IMR-90 (cell line): ENCODE results near the gene ABHD18. TPM values are rescaled to one million over a fixed set of nuclear protein-coding genes. Genes with fewer than 3 reads are reported as not detected.

Experiments
- ATAC-seq: fragments of 200-7000 bp; cut with Tn5 transposase; 2 replicates; pipeline ENCODE4 v1.9.1; 2020; ENCODE audit warnings: low read depth, mild to moderate bottlenecking, moderate library complexity
- BruUV-seq: library from RNA; stranded (reverse); fragments of 400-500 nt; replicated peaks from 2 replicates; lab custom pipeline; 2021; lab: Mats Ljungman, UMichigan
- CTCF ChIA-PET: fragments of 300-600 bp; formaldehyde crosslinking; extraction: SDS; loops from one replicate; lab custom pipeline; 2021; ENCODE audit warnings: antibody characterized with exemption; lab: Yijun Ruan, JAX
- POLR2A ChIA-PET: fragments of 300-600 bp; sonication (Branson Sonifier 250); formaldehyde crosslinking; loops from one replicate; lab custom pipeline; 2022; ENCODE audit warnings: antibody characterized with exemption; ENCODE audit not compliant: unreplicated experiment; lab: Charles Lee
- DNase-seq: peaks from one replicate; pipeline ENCODE4 v3.0.0; 2013
- H2AFZ ChIP-seq: replicated peaks from 2 replicates; pipeline ENCODE3; 2013; ENCODE audit warnings: low read length, mild to moderate bottlenecking; ENCODE audit not compliant: poor library complexity
- H2AK5ac ChIP-seq: 2 replicates; pipeline ENCODE4 v1.6.1; 2013; ENCODE audit warnings: low read depth, low read length, inconsistent platforms
- H2AK9ac ChIP-seq: replicated peaks from 2 replicates; pipeline ENCODE3; 2013; ENCODE audit warnings: mild to moderate bottlenecking, low read depth, low read length, moderate library complexity; ENCODE audit not compliant: poor library complexity
- H2BK120ac ChIP-seq: 2 replicates; pipeline ENCODE4 v1.6.1; 2013; ENCODE audit warnings: low read depth, low read length, inconsistent platforms
- H2BK15ac ChIP-seq: 3 replicates; pipeline ENCODE4 v1.6.1; 2013; ENCODE audit warnings: low read depth, low read length, inconsistent platforms
- H2BK20ac ChIP-seq: 2 replicates; pipeline ENCODE4 v1.6.1; 2013; ENCODE audit warnings: low read depth, mild to moderate bottlenecking, inconsistent platforms, low read length, moderate library complexity
- H2BK5ac ChIP-seq: 2 replicates; pipeline ENCODE4 v1.6.1; 2013; ENCODE audit warnings: mild to moderate bottlenecking, low read depth, low read length, inconsistent platforms; ENCODE audit not compliant: poor library complexity, severe bottlenecking
- H3K14ac ChIP-seq: replicated peaks from 2 replicates; pipeline ENCODE4 v1.6.1; 2013; ENCODE audit warnings: low read depth, low read length, inconsistent platforms
- H3K18ac ChIP-seq: 2 replicates; pipeline ENCODE4 v1.6.1; 2013; ENCODE audit warnings: low read depth, low read length, control low read depth
- H3K23ac ChIP-seq: 2 replicates; pipeline ENCODE4 v1.6.1; 2013; ENCODE audit warnings: low read depth, low read length, inconsistent platforms
- H3K27ac ChIP-seq: 2 replicates; pipeline ENCODE4 v1.5.1; 2013; ENCODE audit warnings: mild to moderate bottlenecking, control low read depth, low read length; ENCODE audit not compliant: insufficient read depth
- H3K27me3 ChIP-seq: 2 replicates; pipeline ENCODE4 v1.6.1; 2013; ENCODE audit warnings: low read length; ENCODE audit not compliant: control insufficient read depth, insufficient read depth
- H3K36me3 ChIP-seq: 2 replicates; pipeline ENCODE4 v1.6.1; 2013; ENCODE audit warnings: low read length, mixed read lengths; ENCODE audit not compliant: control insufficient read depth, insufficient read depth
- H3K4ac ChIP-seq: 2 replicates; pipeline ENCODE4 v1.6.1; 2013; ENCODE audit warnings: low read depth, low read length, inconsistent platforms
- H3K4me1 ChIP-seq: 2 replicates; pipeline ENCODE4 v1.6.1; 2013; ENCODE audit warnings: low read length, mixed read lengths; ENCODE audit not compliant: control insufficient read depth, insufficient read depth
- H3K4me2 ChIP-seq: 2 replicates; pipeline ENCODE4 v1.6.1; 2013; ENCODE audit warnings: low read depth, mild to moderate bottlenecking, control low read depth, low read length, moderate library complexity
- H3K4me3 ChIP-seq: 2 replicates; pipeline ENCODE4 v1.5.1; 2013; ENCODE audit warnings: low read depth, mild to moderate bottlenecking, control low read depth, low read length, moderate library complexity; ENCODE audit not compliant: insufficient read depth
- H3K56ac ChIP-seq: 2 replicates; pipeline ENCODE4 v1.6.1; 2013; ENCODE audit warnings: low read length, inconsistent platforms; ENCODE audit not compliant: insufficient read depth; ENCODE audit errors: extremely low read depth
- H3K79me1 ChIP-seq, 2 experiments: 2 replicates each; pipeline ENCODE4 v1.6.1; 2013; ENCODE audit warnings: low read length in 2 of 2, inconsistent platforms in 1 of 2, low read depth in 1 of 2
- H3K9ac ChIP-seq: 2 replicates; pipeline ENCODE4 v1.6.1; 2013; ENCODE audit warnings: low read depth, low read length, control low read depth
- H3K9me1 ChIP-seq: 2 replicates; pipeline ENCODE4 v1.6.1; 2013; ENCODE audit warnings: low read length, inconsistent platforms; ENCODE audit not compliant: insufficient read depth
- H3K9me3 ChIP-seq: 2 replicates; pipeline ENCODE4 v1.6.1; 2013; ENCODE audit warnings: low read length; ENCODE audit not compliant: control insufficient read depth, insufficient read depth
- H4K20me1 ChIP-seq: 2 replicates; pipeline ENCODE4 v1.6.1; 2013; ENCODE audit warnings: low read length, inconsistent platforms; ENCODE audit not compliant: insufficient read depth
- H4K5ac ChIP-seq: 2 replicates; pipeline ENCODE4 v1.6.1; 2013; ENCODE audit warnings: mild to moderate bottlenecking, low read depth, low read length, control low read depth
- H4K8ac ChIP-seq, 2 experiments: 2 replicates each; pipeline ENCODE4 v1.6.1; 2013; ENCODE audit warnings: low read depth in 2 of 2, low read length in 2 of 2, control low read depth in 1 of 2, inconsistent platforms in 1 of 2
- H4K91ac ChIP-seq: 2 replicates; pipeline ENCODE4 v1.6.1; 2013; ENCODE audit warnings: low read depth, low read length, inconsistent platforms; ENCODE audit not compliant: insufficient read depth
- BHLHE40 ChIP-seq: fragments of 150-350 bp; IDR thresholded peaks from 2 replicates; pipeline ENCODE4 v1.6.1; 2016; ENCODE audit warnings: mild to moderate bottlenecking, low read depth, low read length
- FOS ChIP-seq: fragments of 150-350 bp; IDR thresholded peaks from 2 replicates; pipeline ENCODE4 v1.6.1; 2016; ENCODE audit warnings: low read depth, low read length
- MAZ ChIP-seq: IDR thresholded peaks from 2 replicates; pipeline ENCODE4 v1.6.1; 2012; ENCODE audit warnings: low read depth, mild to moderate bottlenecking, low read length, improper control_type of control experiment, moderate library complexity, borderline replicate concordance
- RAD21 ChIP-seq: IDR thresholded peaks from 2 replicates; pipeline ENCODE4 v1.6.1; 2012; ENCODE audit warnings: low read length, improper control_type of control experiment
- RCOR1 ChIP-seq: IDR thresholded peaks from 2 replicates; pipeline ENCODE4 v1.6.1; 2012; ENCODE audit warnings: mild to moderate bottlenecking, low read length, improper control_type of control experiment; ENCODE audit not compliant: insufficient replicate concordance
- SMC3 ChIP-seq: fragments of 150-350 bp; IDR thresholded peaks from 2 replicates; pipeline ENCODE4 v1.6.1; 2016; ENCODE audit warnings: low read depth, mild to moderate bottlenecking, antibody characterized with exemption, low read length, moderate library complexity
- USF2 ChIP-seq: fragments of 150-350 bp; IDR thresholded peaks from 2 replicates; pipeline ENCODE4 v1.6.1; 2017; ENCODE audit warnings: mild to moderate bottlenecking, antibody characterized with exemption, low read length, low read depth
- dilution Hi-C: fragments of 300-500 bp; cut with HindIII; formaldehyde crosslinking; loops from one replicate; pipeline ENCODE4 v1.14.3; 2018; ENCODE audit warnings: low sequenced_read_pairs; ENCODE audit not compliant: unreplicated experiment
- in situ Hi-C: fragments of 300-500 bp; cut with MboI; formaldehyde crosslinking; loops from 3 replicates; pipeline ENCODE4 v1.14.3; 2019; ENCODE audit warnings: low sequenced_read_pairs, inconsistent platforms, mixed read lengths
- intact Hi-C: fragments of 100-400 bp; cut with micrococcal nuclease; formaldehyde crosslinking; loops from 2 replicates; pipeline ENCODE4 v1.10.0; 2022
- polyA plus RNA-seq, 3 experiments: library from polyadenylated mRNA; depleted of rRNA; stranded (reverse); fragments of >200 nt; gene quantifications; 2 replicates each; pipeline ENCODE4 v1.2.3, GENCODE V29; 2012; ENCODE audit warnings: low replicate concordance in 1 of 3
- total RNA-seq: library from RNA; depleted of rRNA; stranded (reverse); fragments of >200 nt; gene quantifications from 2 replicates; pipeline ENCODE4 v1.2.3, GENCODE V29; 2012

Gene ABHD18
- total and polyA plus RNA-seq, 2 of the 4 experiments (the other 2 are of a cell fraction): 2.4 to 4.3 TPM

DNA sequence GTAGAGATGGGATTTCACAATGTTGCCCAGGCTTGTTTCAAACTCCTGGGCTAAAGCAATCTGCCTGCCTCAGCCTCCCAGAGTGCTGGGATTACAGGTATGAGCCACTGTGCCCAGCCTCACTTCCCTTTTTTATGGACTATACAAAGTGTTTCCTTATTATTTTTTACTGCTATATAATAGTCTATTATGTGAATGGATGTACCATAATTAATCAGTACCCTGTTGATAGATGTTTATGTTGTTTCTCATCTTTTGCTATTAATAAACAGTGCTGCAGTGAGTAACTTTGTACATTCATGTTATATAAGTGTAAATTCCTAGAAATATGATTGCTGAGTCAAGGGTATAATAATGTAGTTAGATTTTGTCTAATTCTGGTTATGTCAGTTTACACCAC is 60.1 kb downstream of the ABHD18 start:
- Histone ChIP-seq H2AK5ac (no peak overlapping the region), H2BK120ac (no peak overlapping the region), H3K36me3 (peaks cover 19% of the 10 kb centered on the region), H3K4me2 (no peak overlapping the region), H4K8ac (no peak overlapping the region), H2AK9ac (no peak overlapping the region), H3K4me3 (no peak overlapping the region), H3K4ac (no peak overlapping the region), H2BK15ac (no peak overlapping the region), H2AFZ (no peak overlapping the region), H2BK5ac (no peak overlapping the region), H3K9ac (no peak overlapping the region), H4K5ac (no peak overlapping the region), H4K20me1 (no peaks in the 10 kb centered on the region), H3K79me1 (no peaks in the 10 kb centered on the region), H3K4me1 (no peaks in the 10 kb centered on the region), H3K18ac (no peak overlapping the region), H3K27me3 (no peaks in the 10 kb centered on the region), H3K9me3 (no peaks in the 10 kb centered on the region), H3K56ac (no peak overlapping the region), H2BK20ac (no peak overlapping the region), H3K27ac (no peak overlapping the region), H4K91ac (no peak overlapping the region), H3K14ac (no peak overlapping the region), H3K23ac (no peak overlapping the region), H3K9me1 (no peaks in the 10 kb centered on the region; the same call in 1 of the 2 replicates)
- TF ChIP-seq FOS (no peak), MAZ (no peak), BHLHE40 (no peak), USF2 (no peak), RAD21 (no peak), SMC3 (no peak), RCOR1 (no peak)
- intact Hi-C loops (no loop called here), in situ Hi-C loops (no loop called here), dilution Hi-C loops (no loop called here)
- ATAC-seq (no peak), DNase-seq (no peak)
- ChIA-PET POLR2A (no interaction called here), CTCF (no interaction called here)
- no TSS peak for BruUV-seq
